ENCODE results near the gene DDX54. TPM values are rescaled to one million over a fixed set of nuclear protein-coding genes. Genes with fewer than 3 reads are reported as not detected.
"Not testable (repeated sequence)": the region's sequence is repeated elsewhere in the genome, so short reads cannot be mapped to it uniquely, and the experiment has no call there.

The DDX54 gene
- total and polyA plus RNA-seq, 12 donors, result 16.5 to 52.7 (median 37.5) TPM

DNA sequence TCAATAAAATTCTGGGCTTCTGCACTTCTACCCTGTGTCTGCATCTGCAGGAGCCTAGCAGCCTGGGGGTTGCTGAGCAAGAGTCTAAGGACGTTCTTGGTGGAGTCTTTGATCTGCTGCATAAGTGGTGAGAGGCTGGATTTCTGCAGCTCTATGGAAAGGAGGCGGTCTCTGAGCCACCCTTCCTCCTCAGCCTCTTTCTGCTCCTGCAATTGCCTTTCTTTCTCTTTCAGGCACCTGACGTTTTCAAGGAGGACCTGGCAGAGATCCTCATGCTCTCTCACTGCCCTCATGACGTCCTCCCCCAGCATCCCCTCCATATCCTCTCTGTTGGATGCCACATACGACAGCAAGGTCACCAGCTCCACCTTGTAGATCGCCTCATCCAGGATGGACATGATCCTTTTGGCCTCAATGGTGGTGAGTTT, 22.3 kb upstream of the DDX54 start:
- H3K4me3 ChIP-seq, result no peak overlapping the region
- H3K27me3 ChIP-seq, result no peaks in the 10 kb centered on the region
- 71 to 73% methylated on average over 6 of the region's 6 CpGs for WGBS, 2 donors
- H3K36me3 ChIP-seq, result no peaks in the 10 kb centered on the region
- H3K4me1 ChIP-seq, result peaks cover 0 to 74% (median 19%) of the 10 kb centered on the region in 9 donors
- TF ChIP-seq, protein P1, sequence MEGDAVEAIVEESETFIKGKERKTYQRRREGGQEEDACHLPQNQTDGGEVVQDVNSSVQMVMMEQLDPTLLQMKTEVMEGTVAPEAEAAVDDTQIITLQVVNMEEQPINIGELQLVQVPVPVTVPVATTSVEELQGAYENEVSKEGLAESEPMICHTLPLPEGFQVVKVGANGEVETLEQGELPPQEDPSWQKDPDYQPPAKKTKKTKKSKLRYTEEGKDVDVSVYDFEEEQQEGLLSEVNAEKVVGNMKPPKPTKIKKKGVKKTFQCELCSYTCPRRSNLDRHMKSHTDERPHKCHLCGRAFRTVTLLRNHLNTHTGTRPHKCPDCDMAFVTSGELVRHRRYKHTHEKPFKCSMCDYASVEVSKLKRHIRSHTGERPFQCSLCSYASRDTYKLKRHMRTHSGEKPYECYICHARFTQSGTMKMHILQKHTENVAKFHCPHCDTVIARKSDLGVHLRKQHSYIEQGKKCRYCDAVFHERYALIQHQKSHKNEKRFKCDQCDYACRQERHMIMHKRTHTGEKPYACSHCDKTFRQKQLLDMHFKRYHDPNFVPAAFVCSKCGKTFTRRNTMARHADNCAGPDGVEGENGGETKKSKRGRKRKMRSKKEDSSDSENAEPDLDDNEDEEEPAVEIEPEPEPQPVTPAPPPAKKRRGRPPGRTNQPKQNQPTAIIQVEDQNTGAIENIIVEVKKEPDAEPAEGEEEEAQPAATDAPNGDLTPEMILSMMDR (IDR thresholded peaks at IDR 0.05), result no peak
- H3K27ac ChIP-seq, result peak overlapping the region in 6 of 10 donors; percentile 54 to 91 (median 71)
- ATAC-seq (peak in 2 of 8 donors; percentile 10 to 11), DNase-seq (no peak)
- intact Hi-C loops (cut with DNase I), result no loop called here
- no peaks in the 10 kb centered on the region for H3K9me3 ChIP-seq

DNA sequence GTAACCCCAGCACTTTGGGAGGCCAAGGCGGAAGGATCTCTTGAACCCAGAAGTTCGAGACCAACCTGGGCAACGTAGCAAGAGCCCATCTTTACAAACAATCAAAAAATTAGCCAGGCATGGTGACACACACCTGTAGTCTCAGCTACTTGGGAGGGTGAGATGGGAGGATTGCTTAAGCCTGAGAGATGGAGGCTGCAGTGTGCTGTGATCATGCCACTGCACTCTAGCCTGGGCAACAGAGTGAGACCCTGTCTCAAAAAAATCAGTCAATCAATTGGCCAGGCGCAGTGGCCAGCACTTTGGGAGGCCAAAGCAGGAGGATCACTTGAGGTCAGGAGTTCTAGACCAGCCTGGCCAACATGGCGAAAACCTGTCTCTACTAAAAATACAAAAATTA, 21.5 kb upstream of the DDX54 start:
- H3K27me3 ChIP-seq; H3K4me3 ChIP-seq; H3K9me3 ChIP-seq; ATAC-seq; intact Hi-C loops (cut with DNase I); H3K36me3 ChIP-seq; DNase-seq; H3K27ac ChIP-seq: not testable (repeated sequence)
- 95 to 96% methylated on average over 5 of the region's 5 CpGs for WGBS, 2 donors
- peaks cover 0 to 74% (median 19%) of the 10 kb centered on the region in 9 donors for H3K4me1 ChIP-seq

DNA sequence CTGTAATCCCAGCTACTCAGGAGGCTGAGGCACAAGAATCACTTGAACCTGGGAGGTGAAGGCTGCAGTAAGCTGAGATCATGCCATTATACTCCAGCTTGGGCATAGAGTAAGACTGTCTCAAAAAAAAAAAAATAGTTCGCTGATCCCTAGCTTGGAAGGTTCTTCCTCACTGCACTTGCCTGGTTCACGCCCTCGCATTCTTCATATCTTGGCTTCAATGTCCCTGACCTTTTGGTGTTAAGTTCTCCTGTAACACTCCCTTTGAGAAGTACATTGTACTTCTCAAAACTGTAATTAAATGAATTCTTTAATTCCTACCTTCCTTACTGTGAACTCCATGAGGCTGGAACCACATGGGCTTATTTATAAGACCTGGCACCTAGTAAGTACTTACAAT, 19.5 kb upstream of the DDX54 start:
- no peak overlapping the region for H3K4me3 ChIP-seq
- peaks cover 0 to 74% (median 19%) of the 10 kb centered on the region in 9 donors for H3K4me1 ChIP-seq
- no peaks in the 10 kb centered on the region for H3K36me3 ChIP-seq
- intact Hi-C loops (cut with DNase I), result loop anchor here in 1 of 10 donors (5.0 kb wide), 1 partner anchor 222 kb away; no protein-coding TSS in a partner anchor
- H3K27me3 ChIP-seq, result no peaks in the 10 kb centered on the region
- DNase-seq (no peak), ATAC-seq (no peak)
- H3K9me3 ChIP-seq, result no peaks in the 10 kb centered on the region
- TF ChIP-seq, protein P1 (IDR thresholded peaks at IDR 0.05), result no peak
- WGBS, 2 donors, result 57 to 67% methylated on average over 3 of the region's 3 CpGs
- H3K27ac ChIP-seq, result peak overlapping the region in 3 of 10 donors; percentile 17 to 45 (median 43)

DNA sequence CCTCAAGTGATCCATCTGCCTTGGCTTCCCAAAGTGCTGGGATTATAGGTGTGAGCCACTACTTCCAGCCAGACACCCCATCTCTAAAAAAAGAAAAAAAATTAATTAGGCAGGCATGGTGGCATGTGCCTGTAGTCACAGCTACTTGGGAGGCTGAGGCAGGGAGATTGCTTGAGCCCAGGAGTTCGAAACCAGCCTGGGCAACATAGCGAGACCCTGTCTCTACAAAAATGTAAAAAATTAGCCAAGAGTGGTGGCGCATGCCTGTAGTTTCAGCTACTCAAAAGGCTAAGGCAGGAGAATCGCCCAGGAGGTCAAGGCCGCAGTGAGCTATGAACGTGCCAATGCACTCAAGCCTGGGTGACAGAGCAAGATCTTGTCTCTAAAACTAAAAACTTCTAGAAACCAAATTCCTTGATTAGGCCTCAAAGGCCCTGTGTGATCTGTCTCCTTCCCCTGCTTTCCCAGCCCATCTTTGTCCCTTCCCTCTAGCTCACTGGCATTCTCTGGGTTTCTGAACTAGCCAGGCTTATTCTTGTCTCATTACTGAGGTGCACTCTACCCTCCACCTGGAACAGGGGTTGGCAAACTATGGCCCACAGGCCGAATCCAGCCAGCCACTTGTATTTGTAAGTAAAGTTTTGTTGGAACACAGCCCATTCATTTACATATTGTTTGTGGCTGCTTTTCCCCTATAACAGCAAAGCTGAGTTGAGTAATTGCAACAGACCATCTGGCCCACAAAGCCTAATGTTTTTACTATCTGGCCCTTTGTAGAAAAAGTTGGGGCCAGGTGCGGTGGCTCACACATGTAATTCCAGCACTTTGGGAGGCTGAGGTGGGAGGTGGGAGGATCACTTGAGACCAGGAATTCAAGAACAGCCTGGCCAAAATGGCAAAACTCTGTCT, 18.8 kb upstream of the DDX54 start:
- WGBS, 2 donors, result 91 to 95% methylated on average over 8 of the region's 8 CpGs
- TF ChIP-seq, protein P1 (IDR thresholded peaks at IDR 0.05), result no peak
- no peak overlapping the region for H3K4me3 ChIP-seq
- H3K9me3 ChIP-seq, result no peaks in the 10 kb centered on the region
- no peaks in the 10 kb centered on the region for H3K36me3 ChIP-seq
- no peaks in the 10 kb centered on the region for H3K27me3 ChIP-seq
- intact Hi-C loops (cut with DNase I), result loop anchor here in 1 of 10 donors (5.0 kb wide), 1 partner anchor 223 kb away; no protein-coding TSS in a partner anchor
- no peak for ATAC-seq
- peak overlapping the region in 3 of 10 donors; percentile 17 to 45 (median 43) for H3K27ac ChIP-seq
- no peak for DNase-seq
- peaks cover 0 to 68% (median 17%) of the 10 kb centered on the region in 9 donors for H3K4me1 ChIP-seq

All from heart right ventricle (tissue), 16 donors.